Upper lobe of left lung (tissue), 4 donors: ENCODE results near the gene PCDHA3.

Experiments
- POLR2A ChIP-seq, 4 donors: fragments of 450-650 bp; IDR thresholded peaks; one replicate each; pipeline ENCODE4 v1.5.1; 2016 to 2017; ENCODE audit warnings: antibody characterized with exemption in 4 of 4, mild to moderate bottlenecking in 2 of 4
- POLR2AphosphoS5 ChIP-seq, 2 donors: sonication (generic); formaldehyde crosslinking; IDR thresholded peaks; one replicate each; pipeline ENCODE4 v1.5.1; 2017; ENCODE audit warnings: antibody characterized with exemption in 2 of 2
- TF ChIP-seq, protein P1 (sequence below), 6 experiments: fragments of 450-650 bp in 4 of 6; fragments of 200-600 bp in 2 of 6; sonication (generic) in 2 of 6; IDR thresholded peaks; one replicate each; pipeline ENCODE4 v1.5.1; 2016 to 2019; ENCODE audit warnings: antibody characterized with exemption in 6 of 6

DNA sequence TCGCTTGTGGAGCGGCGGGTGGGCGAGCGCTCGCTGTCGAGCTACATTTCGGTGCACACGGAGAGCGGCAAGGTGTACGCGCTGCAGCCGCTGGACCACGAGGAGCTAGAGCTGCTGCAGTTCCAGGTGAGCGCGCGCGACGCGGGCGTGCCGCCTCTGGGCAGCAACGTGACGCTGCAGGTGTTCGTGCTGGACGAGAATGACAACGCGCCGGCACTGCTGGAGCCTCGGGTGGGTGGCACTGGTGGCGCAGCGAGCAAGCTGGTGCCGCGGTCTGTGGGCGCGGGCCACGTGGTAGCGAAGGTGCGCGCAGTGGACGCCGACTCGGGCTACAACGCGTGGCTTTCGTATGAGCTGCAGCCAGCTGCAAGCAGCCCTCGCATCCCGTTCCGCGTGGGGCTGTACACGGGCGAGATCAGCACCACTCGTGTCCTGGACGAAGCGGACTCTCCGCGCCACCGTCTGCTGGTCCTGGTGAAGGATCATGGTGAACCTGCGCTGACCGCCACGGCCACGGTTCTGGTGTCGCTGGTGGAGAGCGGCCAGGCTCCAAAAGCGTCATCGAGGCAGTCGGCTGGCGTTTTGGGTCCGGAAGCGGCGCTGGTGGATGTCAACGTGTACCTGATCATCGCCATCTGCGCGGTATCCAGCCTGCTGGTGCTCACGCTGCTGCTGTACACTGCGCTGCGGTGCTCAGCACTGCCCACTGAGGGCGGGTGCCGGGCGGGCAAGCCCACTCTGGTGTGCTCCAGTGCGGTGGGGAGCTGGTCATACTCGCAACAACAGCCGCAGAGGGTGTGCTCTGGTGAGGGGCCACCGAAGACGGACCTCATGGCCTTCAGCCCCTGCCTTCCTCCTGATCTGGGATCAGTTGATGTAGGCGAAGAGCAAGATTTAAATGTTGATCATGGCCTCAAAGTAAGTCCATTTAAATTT lies 42.2 kb downstream of the PCDHA3 start:
- TF ChIP-seq, protein P1, sequence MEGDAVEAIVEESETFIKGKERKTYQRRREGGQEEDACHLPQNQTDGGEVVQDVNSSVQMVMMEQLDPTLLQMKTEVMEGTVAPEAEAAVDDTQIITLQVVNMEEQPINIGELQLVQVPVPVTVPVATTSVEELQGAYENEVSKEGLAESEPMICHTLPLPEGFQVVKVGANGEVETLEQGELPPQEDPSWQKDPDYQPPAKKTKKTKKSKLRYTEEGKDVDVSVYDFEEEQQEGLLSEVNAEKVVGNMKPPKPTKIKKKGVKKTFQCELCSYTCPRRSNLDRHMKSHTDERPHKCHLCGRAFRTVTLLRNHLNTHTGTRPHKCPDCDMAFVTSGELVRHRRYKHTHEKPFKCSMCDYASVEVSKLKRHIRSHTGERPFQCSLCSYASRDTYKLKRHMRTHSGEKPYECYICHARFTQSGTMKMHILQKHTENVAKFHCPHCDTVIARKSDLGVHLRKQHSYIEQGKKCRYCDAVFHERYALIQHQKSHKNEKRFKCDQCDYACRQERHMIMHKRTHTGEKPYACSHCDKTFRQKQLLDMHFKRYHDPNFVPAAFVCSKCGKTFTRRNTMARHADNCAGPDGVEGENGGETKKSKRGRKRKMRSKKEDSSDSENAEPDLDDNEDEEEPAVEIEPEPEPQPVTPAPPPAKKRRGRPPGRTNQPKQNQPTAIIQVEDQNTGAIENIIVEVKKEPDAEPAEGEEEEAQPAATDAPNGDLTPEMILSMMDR (IDR thresholded peaks at IDR 0.05) = no peak
- no peak for TF ChIP-seq POLR2A (IDR thresholded peaks at IDR 0.05)
- no peak for TF ChIP-seq POLR2AphosphoS5 (IDR thresholded peaks at IDR 0.05)
